HUES6 (cell line): ENCODE results near the gene ARHGAP40.

Experiments
- H3K27ac ChIP-seq: 2 replicates; pipeline ENCODE4 v1.7.0; 2013; ENCODE audit warnings: low read depth, mild to moderate bottlenecking, low read length, inconsistent platforms
- H3K27me3 ChIP-seq: 2 replicates; pipeline ENCODE4 v1.6.1; 2013; ENCODE audit warnings: low read length; ENCODE audit not compliant: control insufficient read depth, insufficient read depth
- H3K36me3 ChIP-seq: 2 replicates; pipeline ENCODE4 v1.6.1; 2013; ENCODE audit warnings: low read length; ENCODE audit not compliant: control insufficient read depth, insufficient read depth
- H3K4me1 ChIP-seq: 2 replicates; pipeline ENCODE4 v1.6.1; 2013; ENCODE audit warnings: low read length; ENCODE audit not compliant: control insufficient read depth, insufficient read depth
- H3K4me3 ChIP-seq: 2 replicates; pipeline ENCODE4 v1.5.1; 2013; ENCODE audit warnings: low read depth, low read length
- H3K9ac ChIP-seq: one replicate; pipeline ENCODE4 v1.6.1; 2013; ENCODE audit warnings: mild to moderate bottlenecking, low read length
- H3K9me3 ChIP-seq: 2 replicates; pipeline ENCODE4 v1.6.1; 2013; ENCODE audit warnings: low read depth, low read length; ENCODE audit not compliant: control insufficient read depth, insufficient read depth

ARHGAP40 gene

GRCh38 chr20:38669688-38670087 is 68.1 kb downstream of the ARHGAP40 start:
- H3K36me3 ChIP-seq, result no peaks in the 10 kb centered on the region
- no peak overlapping the region for H3K27ac ChIP-seq
- peaks cover 35% of the 10 kb centered on the region for H3K4me1 ChIP-seq
- H3K27me3 ChIP-seq, result peaks cover 57% of the 10 kb centered on the region
- no peak overlapping the region for H3K9ac ChIP-seq
- no peak overlapping the region for H3K4me3 ChIP-seq
- no peaks in the 10 kb centered on the region for H3K9me3 ChIP-seq

- Histone ChIP-seq H3K9ac (no peak overlapping the region), H3K27me3 (peaks cover 63% of the 10 kb centered on the region), H3K4me3 (no peak overlapping the region), H3K4me1 (peaks cover 38% of the 10 kb centered on the region), H3K36me3 (no peaks in the 10 kb centered on the region), H3K27ac (no peak overlapping the region), H3K9me3 (no peaks in the 10 kb centered on the region)
Measured at GRCh38 chr20:38670786-38671185, 69.2 kb downstream of the ARHGAP40 start.

GRCh38 chr20:38671186-38671585 is 69.6 kb downstream of the ARHGAP40 start:
- H3K9ac ChIP-seq, result no peak overlapping the region
- H3K27me3 ChIP-seq, result peaks cover 66% of the 10 kb centered on the region

GRCh38 chr20:38671701-38672292 is 70.2 kb downstream of the ARHGAP40 start:
- Histone ChIP-seq H3K27me3 (peaks cover 72% of the 10 kb centered on the region), H3K9ac (no peak overlapping the region), H3K27ac (no peak overlapping the region), H3K4me3 (0 out of 2 replicates have a peak overlapping the region, but pooled peaks have one; percentile 2), H3K36me3 (no peaks in the 10 kb centered on the region), H3K9me3 (no peaks in the 10 kb centered on the region), H3K4me1 (peaks cover 28% of the 10 kb centered on the region)

More at GRCh38 chr20:38671186-38671585, 69.6 kb downstream of the ARHGAP40 start:
- H3K27ac ChIP-seq, result no peak overlapping the region
- H3K4me1 ChIP-seq, result peaks cover 34% of the 10 kb centered on the region
- no peaks in the 10 kb centered on the region for H3K9me3 ChIP-seq
- no peaks in the 10 kb centered on the region for H3K36me3 ChIP-seq
- 0 out of 2 replicates have a peak overlapping the region, but pooled peaks have one; percentile 2 for H3K4me3 ChIP-seq

- Histone ChIP-seq H3K4me3 (no peak overlapping the region), H3K27ac (no peak overlapping the region), H3K9ac (no peak overlapping the region), H3K9me3 (no peaks in the 10 kb centered on the region), H3K27me3 (peaks cover 79% of the 10 kb centered on the region), H3K36me3 (no peaks in the 10 kb centered on the region), H3K4me1 (peaks cover 28% of the 10 kb centered on the region)
Measured at GRCh38 chr20:38672504-38672903, 70.9 kb downstream of the ARHGAP40 start.

GRCh38 chr20:38673261-38673660 is 71.7 kb downstream of the ARHGAP40 start:
- Histone ChIP-seq H3K9ac (peak overlapping the region; percentile 71), H3K27ac (no peak overlapping the region), H3K36me3 (no peaks in the 10 kb centered on the region), H3K27me3 (peaks cover 82% of the 10 kb centered on the region), H3K4me3 (peak overlapping the region; percentile 76), H3K9me3 (no peaks in the 10 kb centered on the region), H3K4me1 (peaks cover 28% of the 10 kb centered on the region)

GRCh38 chr20:38673725-38674091 is 72.1 kb downstream of the ARHGAP40 start:
- Histone ChIP-seq H3K4me3 (peak overlapping the region; percentile 76), H3K27ac (peak overlapping the region; percentile 11; the same call in 1 of the 2 replicates), H3K9me3 (no peaks in the 10 kb centered on the region), H3K27me3 (peaks cover 86% of the 10 kb centered on the region), H3K36me3 (no peaks in the 10 kb centered on the region), H3K4me1 (peaks cover 28% of the 10 kb centered on the region), H3K9ac (peak overlapping the region; percentile 71)

GRCh38 chr20:38674092-38674764 is 72.6 kb downstream of the ARHGAP40 start:
- Histone ChIP-seq H3K4me1 (peaks cover 28% of the 10 kb centered on the region), H3K9me3 (no peaks in the 10 kb centered on the region), H3K4me3 (peak overlapping the region; percentile 76), H3K9ac (peak overlapping the region; percentile 71), H3K36me3 (no peaks in the 10 kb centered on the region), H3K27ac (peak overlapping the region; percentile 11; the same call in 1 of the 2 replicates), H3K27me3 (peaks cover 85% of the 10 kb centered on the region)

- Histone ChIP-seq H3K27ac (no peak overlapping the region), H3K36me3 (no peaks in the 10 kb centered on the region), H3K4me3 (peak overlapping the region; percentile 76), H3K27me3 (peaks cover 82% of the 10 kb centered on the region), H3K9ac (peak overlapping the region; percentile 68), H3K4me1 (peaks cover 28% of the 10 kb centered on the region), H3K9me3 (no peaks in the 10 kb centered on the region)
Measured at GRCh38 chr20:38674765-38675133, 73.1 kb downstream of the ARHGAP40 start.

GRCh38 chr20:38676576-38676975 is 75.0 kb downstream of the ARHGAP40 start:
- Histone ChIP-seq H3K27me3 (peaks cover 83% of the 10 kb centered on the region), H3K36me3 (no peaks in the 10 kb centered on the region), H3K27ac (no peak overlapping the region), H3K9me3 (no peaks in the 10 kb centered on the region), H3K4me1 (peaks cover 19% of the 10 kb centered on the region), H3K9ac (no peak overlapping the region), H3K4me3 (no peak overlapping the region)

- H3K4me3 ChIP-seq, result no peak overlapping the region
- H3K27me3 ChIP-seq, result peaks cover 76% of the 10 kb centered on the region
- H3K9ac ChIP-seq, result no peak overlapping the region
- no peak overlapping the region for H3K27ac ChIP-seq
- H3K36me3 ChIP-seq, result no peaks in the 10 kb centered on the region
- H3K9me3 ChIP-seq, result no peaks in the 10 kb centered on the region
- no peaks in the 10 kb centered on the region for H3K4me1 ChIP-seq
Measured at GRCh38 chr20:38680500-38681306, 79.1 kb downstream of the ARHGAP40 start.
